RWPE2 (cell line): ENCODE measurements around the gene MBLAC1.

Experiments
- ATAC-seq: fragments of 200-7000 bp; cut with Tn5 transposase; 3 replicates; pipeline ENCODE4 v1.9.1; 2021; ENCODE audit warnings: low read depth
- DNase-seq: peaks from one replicate; pipeline ENCODE4 v3.0.0-alpha.2; 2020; ENCODE audit warnings: low spot score
- H3K27ac ChIP-seq: fragments of 450-650 bp; 2 replicates; pipeline ENCODE4 v1.5.1; 2017; ENCODE audit warnings: mild to moderate bottlenecking; ENCODE audit not compliant: poor library complexity, severe bottlenecking
- H3K27me3 ChIP-seq: fragments of 250-450 bp; sonication (Bioruptor Pico); 2 replicates; pipeline ENCODE4 v1.5.1; 2021; ENCODE audit warnings: mild to moderate bottlenecking, moderate library complexity; ENCODE audit not compliant: insufficient read depth, poor library complexity, severe bottlenecking
- H3K36me3 ChIP-seq: fragments of 250-450 bp; sonication (Bioruptor Pico); 2 replicates; pipeline ENCODE4 v1.5.1; 2020; ENCODE audit warnings: low read depth, mild to moderate bottlenecking, moderate library complexity
- H3K4me1 ChIP-seq: fragments of 250-450 bp; sonication (Bioruptor Pico); 2 replicates; pipeline ENCODE4 v1.5.1; 2021; ENCODE audit warnings: mild to moderate bottlenecking, moderate library complexity; ENCODE audit not compliant: insufficient read depth, poor library complexity, severe bottlenecking
- H3K4me3 ChIP-seq: fragments of 250-450 bp; sonication (Bioruptor Pico); 2 replicates; pipeline ENCODE4 v1.5.1; 2021; ENCODE audit warnings: mild to moderate bottlenecking, moderate library complexity; ENCODE audit not compliant: severe bottlenecking
- H3K9me3 ChIP-seq: fragments of 250-450 bp; sonication (Bioruptor Pico); 2 replicates; pipeline ENCODE4 v1.5.1; 2021; ENCODE audit warnings: mild to moderate bottlenecking, moderate library complexity; ENCODE audit not compliant: severe bottlenecking
- CTCF ChIP-seq: fragments of 450-650 bp; IDR thresholded peaks from one replicate; pipeline ENCODE4 v1.5.1; 2017; ENCODE audit warnings: mild to moderate bottlenecking, moderate library complexity; ENCODE audit not compliant: poor library complexity, severe bottlenecking

MBLAC1 gene

DNA sequence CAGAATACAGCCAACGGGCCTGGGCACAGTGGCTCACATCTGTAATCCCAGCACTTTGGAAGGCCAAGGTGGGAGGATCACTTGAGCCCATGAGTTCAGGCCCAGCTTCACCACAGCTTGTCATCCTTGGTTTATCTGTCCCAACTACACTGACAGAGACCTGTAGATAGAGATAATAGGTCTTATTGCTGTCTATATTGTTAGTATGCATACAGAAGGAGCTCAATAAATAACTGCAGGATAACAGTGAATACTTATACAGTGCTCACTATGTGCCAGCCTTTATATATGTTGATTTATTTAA is 6.1 kb upstream of the MBLAC1 start:
- Histone ChIP-seq H3K4me3 (no peak overlapping the region), H3K9me3 (no peaks in the 10 kb centered on the region), H3K4me1 (peaks cover 3% of the 10 kb centered on the region), H3K27me3 (no peaks in the 10 kb centered on the region), H3K36me3 (no peaks in the 10 kb centered on the region), H3K27ac (no peak overlapping the region)
- no peak for TF ChIP-seq CTCF
- ATAC-seq (no peak), DNase-seq (no peak)

DNA sequence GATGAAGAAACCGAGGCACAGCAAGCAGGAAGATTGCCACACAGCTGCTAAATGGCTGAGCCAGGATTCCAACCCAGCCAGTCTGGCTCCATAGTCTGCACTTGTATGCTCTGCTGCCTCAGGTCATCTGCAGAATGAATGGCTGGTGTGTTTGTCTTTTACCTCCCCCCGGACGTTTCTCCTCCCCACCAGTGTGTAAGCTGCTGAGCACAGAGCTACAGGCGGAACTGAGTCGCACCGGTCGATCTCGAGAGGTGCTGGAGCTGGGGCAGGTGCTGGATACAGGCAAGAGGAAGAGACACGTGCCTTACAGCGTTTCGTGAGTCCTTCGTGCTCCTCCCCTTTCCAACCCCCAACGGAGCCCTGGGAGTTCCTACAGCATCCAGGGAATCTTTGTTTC is 4.7 kb upstream of the MBLAC1 start:
- H3K4me3 ChIP-seq, result no peak overlapping the region
- H3K27me3 ChIP-seq, result no peaks in the 10 kb centered on the region
- no peaks in the 10 kb centered on the region for H3K9me3 ChIP-seq
- H3K4me1 ChIP-seq, result peaks cover 5% of the 10 kb centered on the region
- no peak for TF ChIP-seq CTCF
- H3K36me3 ChIP-seq, result no peaks in the 10 kb centered on the region
- ATAC-seq, result no peak
- no peak overlapping the region for H3K27ac ChIP-seq
- no peak for DNase-seq

GRCh38 chr7:100122568-100122967 is 4.2 kb upstream of the MBLAC1 start:
- TF ChIP-seq CTCF, result no peak
- no peak for DNase-seq
- no peak overlapping the region for H3K4me3 ChIP-seq
- H3K27ac ChIP-seq, result no peak overlapping the region
- no peaks in the 10 kb centered on the region for H3K36me3 ChIP-seq
- no peaks in the 10 kb centered on the region for H3K27me3 ChIP-seq
- no peaks in the 10 kb centered on the region for H3K9me3 ChIP-seq
- H3K4me1 ChIP-seq, result peaks cover 5% of the 10 kb centered on the region
- ATAC-seq, result no peak

DNA sequence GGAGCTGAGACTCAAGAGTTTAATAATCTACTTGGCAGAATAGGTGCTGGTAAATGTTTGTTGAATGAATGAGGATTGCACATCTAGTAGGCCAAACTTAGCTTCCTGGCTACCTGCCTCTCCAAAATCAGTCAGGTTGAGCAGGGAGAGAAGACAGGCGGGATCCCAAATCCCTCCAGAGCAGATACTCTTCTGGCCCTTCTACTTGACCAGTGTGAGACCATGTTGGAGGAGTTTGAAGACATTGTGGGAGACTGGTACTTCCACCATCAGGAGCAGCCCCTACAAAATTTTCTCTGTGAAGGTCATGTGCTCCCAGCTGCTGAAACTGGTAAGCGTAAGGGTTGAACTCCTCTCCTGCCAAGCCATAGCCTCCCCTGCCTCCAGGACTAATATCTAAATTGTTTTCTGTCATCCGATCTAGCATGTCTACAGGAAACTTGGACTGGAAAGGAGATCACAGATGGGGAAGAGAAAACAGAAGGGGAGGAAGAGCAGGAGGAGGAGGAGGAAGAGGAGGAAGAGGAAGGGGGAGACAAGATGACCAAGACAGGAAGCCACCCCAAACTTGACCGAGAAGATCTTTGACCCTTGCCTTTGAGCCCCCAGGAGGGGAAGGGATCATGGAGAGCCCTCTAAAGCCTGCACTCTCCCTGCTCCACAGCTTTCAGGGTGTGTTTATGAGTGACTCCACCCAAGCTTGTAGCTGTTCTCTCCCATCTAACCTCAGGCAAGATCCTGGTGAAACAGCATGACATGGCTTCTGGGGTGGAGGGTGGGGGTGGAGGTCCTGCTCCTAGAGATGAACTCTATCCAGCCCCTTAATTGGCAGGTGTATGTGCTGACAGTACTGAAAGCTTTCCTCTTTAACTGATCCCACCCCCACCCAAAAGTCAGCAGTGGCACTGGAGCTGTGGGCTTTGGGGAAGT is 2.2 kb upstream of the MBLAC1 start:
- H3K36me3 ChIP-seq, result no peaks in the 10 kb centered on the region
- no peak for DNase-seq
- H3K27me3 ChIP-seq, result no peaks in the 10 kb centered on the region
- no peaks in the 10 kb centered on the region for H3K9me3 ChIP-seq
- no peak for ATAC-seq
- H3K4me3 ChIP-seq, result no peak overlapping the region
- TF ChIP-seq CTCF, result no peak
- H3K4me1 ChIP-seq, result peaks cover 5% of the 10 kb centered on the region
- no peak overlapping the region for H3K27ac ChIP-seq

GRCh38 chr7:100126239-100126930 is 382 bp upstream of the MBLAC1 start:
- no peak for TF ChIP-seq CTCF
- H3K4me3 ChIP-seq, result peak overlapping the region; percentile 61
- DNase-seq (no peak), ATAC-seq (no peak)
- no peaks in the 10 kb centered on the region for H3K27me3 ChIP-seq
- peaks cover 5% of the 10 kb centered on the region for H3K4me1 ChIP-seq
- H3K36me3 ChIP-seq, result no peaks in the 10 kb centered on the region
- peak overlapping the region; percentile 89 for H3K27ac ChIP-seq
- no peaks in the 10 kb centered on the region for H3K9me3 ChIP-seq
